HG03196 (cell line): ENCODE results near the gene NSL1.

Source experiments
- ATAC-seq: cut with Tn5 transposase; IDR thresholded peaks from one replicate; pipeline ENCODE4 v1.9.1; 2021; ENCODE audit not compliant: unreplicated experiment

The NSL1 gene

GRCh38 chr1:212791676-212792395 is at the start of gene NSL1, which contains the start of gene TATDN3:
NSL1 (minus strand) TSS chr1:212791777; CDS start chr1:212791763, 14 bp downstream.
TATDN3 (plus strand) TSS chr1:212791894; CDS start chr1:212791922, 28 bp downstream.
- peak; percentile 86 for ATAC-seq

GRCh38 chr1:212838145-212838544 is 46.6 kb upstream of the NSL1 start:
- ATAC-seq, result no peak

- peak; percentile 93 for ATAC-seq
Observed at GRCh38 chr1:212833211-212834207, 41.9 kb upstream of the NSL1 start.

- no peak for ATAC-seq
Observed at GRCh38 chr1:212828395-212828794, 36.8 kb upstream of the NSL1 start.

GRCh38 chr1:212827831-212828278 is 36.3 kb upstream of the NSL1 start:
- no peak for ATAC-seq

- ATAC-seq, result no peak
Observed at GRCh38 chr1:212827171-212827776, 35.7 kb upstream of the NSL1 start.

- no peak for ATAC-seq
Observed at GRCh38 chr1:212825798-212826452, 34.3 kb upstream of the NSL1 start.

GRCh38 chr1:212824201-212824600 is 32.6 kb upstream of the NSL1 start:
- no peak for ATAC-seq

GRCh38 chr1:212822956-212823355 is 31.4 kb upstream of the NSL1 start:
- no peak for ATAC-seq

- ATAC-seq, result no peak
Observed at GRCh38 chr1:212820969-212821368, 29.4 kb upstream of the NSL1 start.

GRCh38 chr1:212819726-212820125 is 28.1 kb upstream of the NSL1 start:
- ATAC-seq, result no peak

- no peak for ATAC-seq
Observed at GRCh38 chr1:212816567-212817278, 25.1 kb upstream of the NSL1 start.

GRCh38 chr1:212814537-212815334 is 23.2 kb upstream of the NSL1 start:
- ATAC-seq, result no peak

GRCh38 chr1:212805767-212806166 is 14.2 kb upstream of the NSL1 start:
- no peak for ATAC-seq

- ATAC-seq, result no peak
Observed at GRCh38 chr1:212797681-212798080, 6.1 kb upstream of the NSL1 start.

- ATAC-seq, result peak; percentile 77
Observed at GRCh38 chr1:212794561-212795014, 3.0 kb upstream of the NSL1 start.

- ATAC-seq, result no peak
Observed at GRCh38 chr1:212792396-212792908, 875 bp upstream of the NSL1 start.

GRCh38 chr1:212791261-212791675 is 309 bp downstream of the NSL1 start:
- peak; percentile 21 for ATAC-seq

GRCh38 chr1:212785871-212786270 is 5.7 kb downstream of the NSL1 start:
- ATAC-seq, result no peak
